ENCODE data around the gene CD44. TPM values are rescaled to one million over a fixed set of nuclear protein-coding genes. Genes with fewer than 3 reads are reported as not detected.

CD44 gene
- polyA plus RNA-seq, 1 of the 3 experiments (the other 2 are of a cell fraction) = 457 TPM

DNA sequence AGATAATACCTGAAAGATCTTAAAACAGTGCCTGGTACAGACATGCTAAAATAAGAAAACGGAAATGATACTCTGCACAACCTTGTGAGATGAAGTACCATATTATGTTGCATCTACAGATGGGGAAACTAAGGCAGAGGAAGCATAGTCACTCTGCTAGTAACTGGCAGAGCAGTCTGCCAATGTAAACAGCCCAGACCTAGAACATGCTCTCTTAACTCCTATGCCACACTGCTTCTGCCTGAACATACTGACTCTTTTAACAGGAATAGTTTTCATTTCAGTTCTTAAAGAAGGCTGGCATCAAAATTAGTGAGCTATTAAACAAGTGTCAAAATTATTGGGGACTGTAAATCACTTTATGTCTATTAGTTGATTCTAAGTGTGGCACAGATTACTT, 99.9 kb downstream of the CD44 start:
- Histone ChIP-seq H3K4me2 (no peak overlapping the region), H3K79me2 (ENCODE audit: insufficient read depth) (no peaks in the 10 kb centered on the region), H3F3A (replicated peaks; ENCODE audit: insufficient read depth) (peaks cover 21% of the 10 kb centered on the region), H3K9me3 (no peaks in the 10 kb centered on the region), H3K9ac (no peak overlapping the region), H4K20me1 (ENCODE audit: insufficient read depth) (no peaks in the 10 kb centered on the region), H3K4me1 (ENCODE audit: control insufficient read depth in 1 of 2, insufficient read depth in 2 of 2, low read depth in 1 of 2, low read length in 1 of 2) (peaks cover 0 to 2% of the 10 kb centered on the region in 2 experiments; a peak in 2 of 4 replicates), H3K9me2 (no peaks in the 10 kb centered on the region), H3K27ac (ENCODE audit: low read depth in 2 of 2, low read length in 1 of 2) (no peak overlapping the region), H2AFZ (ENCODE audit: low read depth) (no peak overlapping the region), H3K27me3 (ENCODE audit: insufficient read depth) (no peaks in the 10 kb centered on the region), H3K36me3 (replicated peaks in 1 of 2; ENCODE audit: control insufficient read depth in 1 of 2, insufficient read depth in 2 of 2, low read length in 1 of 2) (no peaks in the 10 kb centered on the region), H3K4me3 (ENCODE audit: low read depth in 2 of 2, low read length in 1 of 2) (no peak overlapping the region)
- TF ChIP-seq, protein P1, sequence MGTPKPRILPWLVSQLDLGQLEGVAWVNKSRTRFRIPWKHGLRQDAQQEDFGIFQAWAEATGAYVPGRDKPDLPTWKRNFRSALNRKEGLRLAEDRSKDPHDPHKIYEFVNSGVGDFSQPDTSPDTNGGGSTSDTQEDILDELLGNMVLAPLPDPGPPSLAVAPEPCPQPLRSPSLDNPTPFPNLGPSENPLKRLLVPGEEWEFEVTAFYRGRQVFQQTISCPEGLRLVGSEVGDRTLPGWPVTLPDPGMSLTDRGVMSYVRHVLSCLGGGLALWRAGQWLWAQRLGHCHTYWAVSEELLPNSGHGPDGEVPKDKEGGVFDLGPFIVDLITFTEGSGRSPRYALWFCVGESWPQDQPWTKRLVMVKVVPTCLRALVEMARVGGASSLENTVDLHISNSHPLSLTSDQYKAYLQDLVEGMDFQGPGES (IDR thresholded peaks at IDR 0.05; ENCODE audit: low read depth, low read length) = no peak
- TF ChIP-seq CHD2 (IDR thresholded peaks at IDR 0.05; ENCODE audit: low read length, partially characterized antibody) = no peak
- no peak for TF ChIP-seq MEF2A (IDR thresholded peaks at IDR 0.05; ENCODE audit: borderline replicate concordance, low read depth)
- no peak for TF ChIP-seq JUND (IDR thresholded peaks at IDR 0.05)
- TF ChIP-seq POLR2AphosphoS5 (IDR thresholded peaks at IDR 0.05; ENCODE audit: low read depth, low read length) = no peak
- TF ChIP-seq, protein P2, sequence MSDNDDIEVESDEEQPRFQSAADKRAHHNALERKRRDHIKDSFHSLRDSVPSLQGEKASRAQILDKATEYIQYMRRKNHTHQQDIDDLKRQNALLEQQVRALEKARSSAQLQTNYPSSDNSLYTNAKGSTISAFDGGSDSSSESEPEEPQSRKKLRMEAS (IDR thresholded peaks at IDR 0.05; ENCODE audit: low read depth) = no peak
- TF ChIP-seq, protein P3, sequence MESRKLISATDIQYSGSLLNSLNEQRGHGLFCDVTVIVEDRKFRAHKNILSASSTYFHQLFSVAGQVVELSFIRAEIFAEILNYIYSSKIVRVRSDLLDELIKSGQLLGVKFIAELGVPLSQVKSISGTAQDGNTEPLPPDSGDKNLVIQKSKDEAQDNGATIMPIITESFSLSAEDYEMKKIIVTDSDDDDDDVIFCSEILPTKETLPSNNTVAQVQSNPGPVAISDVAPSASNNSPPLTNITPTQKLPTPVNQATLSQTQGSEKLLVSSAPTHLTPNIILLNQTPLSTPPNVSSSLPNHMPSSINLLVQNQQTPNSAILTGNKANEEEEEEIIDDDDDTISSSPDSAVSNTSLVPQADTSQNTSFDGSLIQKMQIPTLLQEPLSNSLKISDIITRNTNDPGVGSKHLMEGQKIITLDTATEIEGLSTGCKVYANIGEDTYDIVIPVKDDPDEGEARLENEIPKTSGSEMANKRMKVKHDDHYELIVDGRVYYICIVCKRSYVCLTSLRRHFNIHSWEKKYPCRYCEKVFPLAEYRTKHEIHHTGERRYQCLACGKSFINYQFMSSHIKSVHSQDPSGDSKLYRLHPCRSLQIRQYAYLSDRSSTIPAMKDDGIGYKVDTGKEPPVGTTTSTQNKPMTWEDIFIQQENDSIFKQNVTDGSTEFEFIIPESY (IDR thresholded peaks at IDR 0.05; ENCODE audit: borderline replicate concordance, low read depth) = no peak
- TF ChIP-seq, protein P4, sequence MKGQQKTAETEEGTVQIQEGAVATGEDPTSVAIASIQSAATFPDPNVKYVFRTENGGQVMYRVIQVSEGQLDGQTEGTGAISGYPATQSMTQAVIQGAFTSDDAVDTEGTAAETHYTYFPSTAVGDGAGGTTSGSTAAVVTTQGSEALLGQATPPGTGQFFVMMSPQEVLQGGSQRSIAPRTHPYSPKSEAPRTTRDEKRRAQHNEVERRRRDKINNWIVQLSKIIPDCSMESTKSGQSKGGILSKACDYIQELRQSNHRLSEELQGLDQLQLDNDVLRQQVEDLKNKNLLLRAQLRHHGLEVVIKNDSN (IDR thresholded peaks at IDR 0.05; ENCODE audit: borderline replicate concordance, low read depth) = no peak
- no peak for TF ChIP-seq RAD21 (IDR thresholded peaks at IDR 0.05; ENCODE audit: low read length)
- TF ChIP-seq, protein P5, sequence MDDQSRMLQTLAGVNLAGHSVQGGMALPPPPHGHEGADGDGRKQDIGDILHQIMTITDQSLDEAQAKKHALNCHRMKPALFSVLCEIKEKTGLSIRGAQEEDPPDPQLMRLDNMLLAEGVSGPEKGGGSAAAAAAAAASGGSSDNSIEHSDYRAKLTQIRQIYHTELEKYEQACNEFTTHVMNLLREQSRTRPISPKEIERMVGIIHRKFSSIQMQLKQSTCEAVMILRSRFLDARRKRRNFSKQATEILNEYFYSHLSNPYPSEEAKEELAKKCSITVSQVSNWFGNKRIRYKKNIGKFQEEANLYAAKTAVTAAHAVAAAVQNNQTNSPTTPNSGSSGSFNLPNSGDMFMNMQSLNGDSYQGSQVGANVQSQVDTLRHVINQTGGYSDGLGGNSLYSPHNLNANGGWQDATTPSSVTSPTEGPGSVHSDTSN (IDR thresholded peaks at IDR 0.05) = no peak
- no peak for TF ChIP-seq FOXM1 (IDR thresholded peaks at IDR 0.05; ENCODE audit: low read depth)
- ChIA-PET POLR2A (no interaction called here), CTCF (interaction anchor here (0.6 to 2.3 kb wide), 10 partner anchors 8 to 653 kb away, joined by 3 to 7 read pairs (median 3); no protein-coding TSS in a partner anchor)
- 86% methylated on average over 1 of the region's 1 CpG for WGBS (ENCODE audit: low lambda C conversion rate)
- DNase-seq = no peak

DNA sequence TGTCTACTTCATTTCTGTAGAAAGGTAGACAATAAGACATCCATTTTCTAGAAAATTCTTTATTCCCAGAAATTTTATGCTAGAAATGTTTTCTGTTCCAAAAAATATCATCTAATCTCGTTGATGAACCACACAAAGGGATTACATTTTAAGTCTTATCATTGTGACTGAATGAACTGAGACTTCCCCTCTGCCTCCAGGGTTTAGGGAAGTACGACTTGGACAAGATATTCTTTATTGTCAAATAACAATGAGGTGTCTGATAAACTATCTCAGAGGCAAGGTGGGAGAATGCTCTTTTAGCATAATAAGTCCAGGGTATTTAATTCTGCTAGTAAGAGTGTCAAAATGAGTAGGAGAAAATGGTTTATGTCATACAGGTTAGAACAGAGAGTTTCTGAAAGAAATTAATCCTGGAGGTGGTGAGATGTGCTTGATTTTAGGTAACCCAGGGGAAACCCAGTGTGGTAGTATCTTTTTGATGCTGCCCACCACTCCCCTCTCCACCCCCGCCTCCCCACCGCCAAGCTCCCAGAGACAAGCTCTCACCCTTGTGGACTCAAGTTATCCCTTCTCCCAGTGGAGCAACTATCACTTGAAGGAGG, 100.6 kb downstream of the CD44 start:
- ChIA-PET CTCF (interaction anchor here (0.8 to 3.5 kb wide), 8 partner anchors 9 to 313 kb away, joined by 3 to 14 read pairs (median 3); no protein-coding TSS in a partner anchor), POLR2A (no interaction called here)
- no peak overlapping the region for H3K4me2 ChIP-seq
- H3F3A ChIP-seq (replicated peaks; ENCODE audit: insufficient read depth) = peaks cover 14% of the 10 kb centered on the region
- 83% methylated on average over 4 of the region's 4 CpGs for WGBS (ENCODE audit: low lambda C conversion rate)
- H3K4me1 ChIP-seq (ENCODE audit: control insufficient read depth in 1 of 2, insufficient read depth in 2 of 2, low read depth in 1 of 2, low read length in 1 of 2) = peaks cover 0 to 2% of the 10 kb centered on the region in 2 experiments; a peak in 2 of 4 replicates
- H3K36me3 ChIP-seq (replicated peaks in 1 of 2; ENCODE audit: control insufficient read depth in 1 of 2, insufficient read depth in 2 of 2, low read length in 1 of 2) = no peaks in the 10 kb centered on the region
- H3K79me2 ChIP-seq (ENCODE audit: insufficient read depth) = no peaks in the 10 kb centered on the region
- H3K9ac ChIP-seq = no peak overlapping the region
- H3K9me3 ChIP-seq = no peaks in the 10 kb centered on the region
- no peaks in the 10 kb centered on the region for H4K20me1 ChIP-seq (ENCODE audit: insufficient read depth)
- no peak overlapping the region for H2AFZ ChIP-seq (ENCODE audit: low read depth)
- H3K4me3 ChIP-seq (ENCODE audit: low read depth in 2 of 2, low read length in 1 of 2) = no peak overlapping the region
- no peaks in the 10 kb centered on the region for H3K27me3 ChIP-seq (ENCODE audit: insufficient read depth)
- no peaks in the 10 kb centered on the region for H3K9me2 ChIP-seq
- DNase-seq = no peak
- no peak overlapping the region for H3K27ac ChIP-seq (ENCODE audit: low read depth in 2 of 2, low read length in 1 of 2)
- TF ChIP-seq FOXM1 (IDR thresholded peaks at IDR 0.05; ENCODE audit: low read depth) = no peak
- no peak for TF ChIP-seq RXRA (IDR thresholded peaks at IDR 0.05; ENCODE audit: borderline replicate concordance, low read depth)
- TF ChIP-seq RAD21 (IDR thresholded peaks at IDR 0.05; ENCODE audit: low read length) = no peak
- TF ChIP-seq, protein P3 (IDR thresholded peaks at IDR 0.05; ENCODE audit: borderline replicate concordance, low read depth) = no peak
- TF ChIP-seq POLR2AphosphoS5 (IDR thresholded peaks at IDR 0.05; ENCODE audit: low read depth, low read length) = no peak
- no peak for TF ChIP-seq TCF12 (IDR thresholded peaks at IDR 0.05)
- TF ChIP-seq, protein P5 (IDR thresholded peaks at IDR 0.05) = no peak
- TF ChIP-seq GABPA (IDR thresholded peaks at IDR 0.05; ENCODE audit: low read depth) = no peak
- TF ChIP-seq JUND (IDR thresholded peaks at IDR 0.05) = no peak
- no peak for TF ChIP-seq SIN3A (IDR thresholded peaks at IDR 0.05; ENCODE audit: borderline replicate concordance, low read depth, low read length)
- no peak for TF ChIP-seq TAF1 (IDR thresholded peaks at IDR 0.05; ENCODE audit: borderline replicate concordance, low read depth, low read length)
- no peak for TF ChIP-seq GATA2 (CRISPR knock-in tag; IDR thresholded peaks at IDR 0.05)
- no peak for TF ChIP-seq CHD2 (IDR thresholded peaks at IDR 0.05; ENCODE audit: low read length, partially characterized antibody)
